Cardiac fibroblast (primary cell): ENCODE data around the gene C2CD2.

Experiments
- DNase-seq, 2 donors: peaks; one replicate each; pipeline versions ENCODE4 v3.0.0 to v3.0.0-alpha.2; 2010; ENCODE audit warnings: low read depth in 2 of 2
- H3K4me3 ChIP-seq, 2 donors: replicated peaks in 1 of 2; 1 replicate in 1 of 2; 2 replicates in 1 of 2; pipeline ENCODE4 v1.5.1; 2011; ENCODE audit warnings: low read depth in 2 of 2, low read length in 2 of 2, mild to moderate bottlenecking in 2 of 2, moderate library complexity in 1 of 2
- CTCF ChIP-seq: IDR thresholded peaks from one replicate; pipeline ENCODE4 v1.5.1; 2011; ENCODE audit warnings: low read depth, mild to moderate bottlenecking, low read length, inconsistent platforms

The C2CD2 gene

GRCh38 chr21:41914965-41915364 lies 38.9 kb downstream of the C2CD2 start:
- no peak for TF ChIP-seq CTCF
- H3K4me3 ChIP-seq, result no peak overlapping the region

DNA sequence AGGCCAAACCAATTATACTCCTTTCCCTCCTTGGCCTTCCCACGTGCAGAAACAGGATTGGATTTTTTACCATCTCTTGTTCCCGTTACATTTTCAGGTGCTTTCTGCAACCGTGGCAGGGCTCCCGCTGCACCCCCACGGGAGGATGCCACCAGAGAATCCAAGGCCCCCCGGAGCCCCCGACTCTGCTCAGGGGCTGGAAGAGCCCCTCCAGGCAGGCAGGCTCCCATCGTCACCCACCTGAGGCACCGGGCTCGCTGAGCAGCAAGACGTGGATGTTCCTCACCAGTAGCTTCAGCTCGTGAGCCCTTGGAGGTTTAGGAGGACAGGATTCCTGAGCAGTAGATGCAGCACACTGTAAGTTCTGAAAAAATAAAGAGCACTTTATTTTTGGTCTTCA lies 39.5 kb downstream of the C2CD2 start:
- no peak for DNase-seq
- no peak for TF ChIP-seq CTCF
- no peak overlapping the region for H3K4me3 ChIP-seq

More at GRCh38 chr21:41914965-41915364, 38.9 kb downstream of the C2CD2 start:
- DNase-seq, result no peak

DNA sequence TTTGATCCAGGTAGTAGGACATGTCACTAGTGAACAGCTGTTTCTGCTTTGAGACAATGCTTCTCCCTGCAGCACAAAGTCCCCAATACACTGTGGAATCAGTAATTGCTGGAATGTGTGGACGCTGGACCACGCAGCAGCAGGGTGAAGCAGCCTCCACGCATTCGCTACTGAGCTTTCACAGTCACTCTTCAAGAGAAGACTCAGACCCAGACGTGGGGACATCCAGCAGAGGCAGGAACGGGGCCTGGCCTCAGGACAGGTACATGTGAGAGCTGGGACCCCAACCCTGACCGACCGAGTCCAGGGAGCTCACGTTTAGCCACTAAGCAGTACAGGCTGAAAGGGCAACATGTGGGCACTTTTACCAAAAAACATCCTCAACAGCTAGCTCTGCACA lies 40.6 kb downstream of the C2CD2 start:
- TF ChIP-seq CTCF, result no peak
- H3K4me3 ChIP-seq, result no peak overlapping the region
- no peak for DNase-seq

GRCh38 chr21:41908829-41909228 lies 45.0 kb downstream of the C2CD2 start:
- no peak for TF ChIP-seq CTCF
- no peak for DNase-seq
- H3K4me3 ChIP-seq, result no peak overlapping the region

DNA sequence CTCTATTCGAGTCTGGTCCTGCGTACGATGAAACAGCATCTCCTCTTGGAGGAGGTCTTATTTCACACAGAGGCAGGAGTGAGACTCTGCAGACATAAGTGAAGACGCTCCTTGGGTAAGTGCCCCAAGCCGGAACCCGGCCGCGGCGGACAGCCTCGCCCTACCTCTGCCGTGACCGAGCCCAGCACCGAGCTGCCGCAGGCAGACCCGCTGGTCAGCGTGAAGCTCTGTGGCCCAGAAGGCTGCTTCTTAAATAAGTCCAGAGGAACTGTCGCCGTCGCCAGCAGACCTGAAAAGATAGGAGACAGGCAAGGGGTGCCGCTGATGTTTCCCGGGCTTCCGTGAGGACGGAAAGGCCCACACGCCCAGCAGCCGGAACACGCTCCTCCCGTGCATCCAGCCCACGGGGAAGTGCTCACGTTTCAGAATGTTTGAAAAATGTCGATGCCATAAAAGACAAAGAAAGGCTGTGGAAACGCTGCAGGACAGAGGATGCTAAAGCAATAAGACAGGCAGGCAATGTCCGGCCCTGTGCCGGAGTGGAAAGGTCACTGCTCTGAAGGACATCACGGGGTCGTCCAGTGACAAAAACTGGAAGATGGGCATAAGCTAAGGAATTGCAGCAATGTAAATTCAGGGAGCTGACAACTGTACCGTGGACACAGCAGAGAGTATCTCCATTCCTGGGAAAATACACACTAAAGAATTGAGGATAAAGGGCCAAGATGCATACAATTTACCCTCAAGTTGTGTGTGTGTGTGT lies 46.1 kb downstream of the C2CD2 start:
- no peak overlapping the region for H3K4me3 ChIP-seq
- DNase-seq, result no peak
- no peak for TF ChIP-seq CTCF

GRCh38 chr21:41906770-41907169 lies 47.0 kb downstream of the C2CD2 start:
- no peak for DNase-seq
- no peak for TF ChIP-seq CTCF
- H3K4me3 ChIP-seq, result no peak overlapping the region
